Suprapubic skin (tissue), 4 donors: ENCODE measurements around the gene NRG3. TPM values are rescaled to one million over a fixed set of nuclear protein-coding genes. Genes with fewer than 3 reads are reported as not detected.

Source experiments
- DNase-seq, 2 donors: peaks; one replicate each; pipeline ENCODE4 v3.0.0-alpha.2; 2019; ENCODE audit warnings: low spot score in 2 of 2
- H3K27ac ChIP-seq: fragments of 200-600 bp; sonication (generic); one replicate; pipeline ENCODE4 v1.5.1; 2019
- H3K27me3 ChIP-seq: fragments of 200-600 bp; sonication (generic); one replicate; pipeline ENCODE4 v1.5.1; 2019
- H3K36me3 ChIP-seq: fragments of 200-600 bp; sonication (generic); one replicate; pipeline ENCODE4 v1.5.1; 2019
- H3K4me1 ChIP-seq: fragments of 200-600 bp; sonication (generic); one replicate; pipeline ENCODE4 v1.5.1; 2019
- H3K4me3 ChIP-seq: fragments of 200-600 bp; sonication (generic); one replicate; pipeline ENCODE4 v1.5.1; 2019; ENCODE audit warnings: mild to moderate bottlenecking
- H3K9me3 ChIP-seq: fragments of 200-600 bp; sonication (generic); one replicate; pipeline ENCODE4 v1.5.1; 2019
- EP300 ChIP-seq: sonication (generic); formaldehyde crosslinking; IDR thresholded peaks from one replicate; pipeline ENCODE4 v1.6.1; 2017; ENCODE audit warnings: antibody characterized with exemption
- POLR2A ChIP-seq, 2 donors: fragments of 450-650 bp; IDR thresholded peaks; one replicate each; pipeline ENCODE4 v1.6.1; 2017; ENCODE audit warnings: antibody characterized with exemption in 2 of 2, mild to moderate bottlenecking in 2 of 2, moderate library complexity in 2 of 2
- POLR2AphosphoS5 ChIP-seq, 3 donors: sonication (generic); formaldehyde crosslinking; IDR thresholded peaks; one replicate each; pipeline ENCODE4 v1.6.1; 2017; ENCODE audit warnings: antibody characterized with exemption in 3 of 3
- WGBS: methylation state at CpG from one replicate; pipeline ENCODE4 v1.1.5; 2018; 5-methylcytosine and 5-hydroxymethylcytosine counted together
- total RNA-seq, 4 donors: library from RNA; depleted of rRNA; stranded (reverse); fragments of >200 nt; gene quantifications; one replicate each; pipeline ENCODE4 v1.1.0, GENCODE V29; 2016
- TF ChIP-seq, protein P1 (sequence below), 2 donors: fragments of 200-600 bp in 1 of 2; fragments of 450-650 bp in 1 of 2; sonication (generic) in 1 of 2; IDR thresholded peaks; one replicate each; pipeline ENCODE4 v1.5.1; 2016 to 2019; ENCODE audit warnings: antibody characterized with exemption in 2 of 2, mild to moderate bottlenecking in 1 of 2, moderate library complexity in 1 of 2

Gene NRG3
- total RNA-seq, 4 donors from 2014 or later, result 0.65 to 3.5 (median 1.3) TPM

DNA sequence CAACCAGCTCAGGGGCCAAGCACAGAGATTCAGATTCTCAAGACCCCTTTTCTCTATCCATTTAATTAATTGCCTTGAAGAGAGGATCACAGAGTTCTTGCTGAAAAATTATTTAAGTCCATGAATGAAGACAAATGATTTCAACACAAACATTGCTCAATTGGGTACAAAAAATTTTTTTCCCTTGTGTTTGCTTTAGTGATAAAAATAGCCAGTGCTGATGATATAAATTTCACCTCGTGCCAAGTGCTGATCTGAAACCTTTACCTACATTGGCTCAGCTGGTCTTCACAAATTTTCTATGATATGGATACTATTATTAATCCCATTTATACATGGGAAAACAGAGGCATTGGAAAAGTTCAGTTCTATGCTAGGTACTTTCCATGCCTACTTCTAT lies 377.1 kb downstream of the NRG3 start:
- Histone ChIP-seq H3K36me3 (no peaks in the 10 kb centered on the region), H3K27ac (no peak overlapping the region), H3K27me3 (no peaks in the 10 kb centered on the region), H3K9me3 (no peaks in the 10 kb centered on the region), H3K4me1 (no peaks in the 10 kb centered on the region), H3K4me3 (no peak overlapping the region)
- DNase-seq, result no peak
- WGBS, result 56% methylated on average over 1 of the region's 1 CpG
- TF ChIP-seq, protein P1, sequence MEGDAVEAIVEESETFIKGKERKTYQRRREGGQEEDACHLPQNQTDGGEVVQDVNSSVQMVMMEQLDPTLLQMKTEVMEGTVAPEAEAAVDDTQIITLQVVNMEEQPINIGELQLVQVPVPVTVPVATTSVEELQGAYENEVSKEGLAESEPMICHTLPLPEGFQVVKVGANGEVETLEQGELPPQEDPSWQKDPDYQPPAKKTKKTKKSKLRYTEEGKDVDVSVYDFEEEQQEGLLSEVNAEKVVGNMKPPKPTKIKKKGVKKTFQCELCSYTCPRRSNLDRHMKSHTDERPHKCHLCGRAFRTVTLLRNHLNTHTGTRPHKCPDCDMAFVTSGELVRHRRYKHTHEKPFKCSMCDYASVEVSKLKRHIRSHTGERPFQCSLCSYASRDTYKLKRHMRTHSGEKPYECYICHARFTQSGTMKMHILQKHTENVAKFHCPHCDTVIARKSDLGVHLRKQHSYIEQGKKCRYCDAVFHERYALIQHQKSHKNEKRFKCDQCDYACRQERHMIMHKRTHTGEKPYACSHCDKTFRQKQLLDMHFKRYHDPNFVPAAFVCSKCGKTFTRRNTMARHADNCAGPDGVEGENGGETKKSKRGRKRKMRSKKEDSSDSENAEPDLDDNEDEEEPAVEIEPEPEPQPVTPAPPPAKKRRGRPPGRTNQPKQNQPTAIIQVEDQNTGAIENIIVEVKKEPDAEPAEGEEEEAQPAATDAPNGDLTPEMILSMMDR (IDR thresholded peaks at IDR 0.05), result no peak
- TF ChIP-seq POLR2A (IDR thresholded peaks at IDR 0.05), result no peak

DNA sequence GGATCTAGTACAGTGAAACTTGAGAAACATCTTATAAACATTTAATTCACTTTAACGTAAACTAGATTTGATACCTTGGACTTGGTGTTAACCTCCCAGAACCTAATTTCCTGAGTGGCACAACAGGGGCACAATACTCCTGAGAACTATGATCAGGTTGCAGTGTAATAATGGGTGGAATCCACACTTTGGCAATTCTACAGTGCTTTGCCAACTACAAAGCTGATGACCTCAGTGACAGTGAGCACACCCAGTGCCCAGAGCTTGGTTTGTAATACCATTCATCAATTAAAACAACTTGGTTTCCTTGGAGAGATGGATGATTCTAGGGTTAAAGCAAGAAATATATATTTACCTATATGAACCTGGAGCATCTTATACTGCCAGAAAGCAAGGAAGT lies 379.2 kb downstream of the NRG3 start:
- H3K4me3 ChIP-seq, result no peak overlapping the region
- 92% methylated on average over 1 of the region's 1 CpG for WGBS
- H3K9me3 ChIP-seq, result no peaks in the 10 kb centered on the region
- no peak for DNase-seq
- no peaks in the 10 kb centered on the region for H3K36me3 ChIP-seq
- H3K27ac ChIP-seq, result no peak overlapping the region
- no peaks in the 10 kb centered on the region for H3K27me3 ChIP-seq
- TF ChIP-seq, protein P1 (IDR thresholded peaks at IDR 0.05), result no peak
- TF ChIP-seq POLR2AphosphoS5 (IDR thresholded peaks at IDR 0.05), result no peak
- no peak for TF ChIP-seq EP300
- TF ChIP-seq POLR2A (IDR thresholded peaks at IDR 0.05), result no peak
- no peaks in the 10 kb centered on the region for H3K4me1 ChIP-seq

DNA sequence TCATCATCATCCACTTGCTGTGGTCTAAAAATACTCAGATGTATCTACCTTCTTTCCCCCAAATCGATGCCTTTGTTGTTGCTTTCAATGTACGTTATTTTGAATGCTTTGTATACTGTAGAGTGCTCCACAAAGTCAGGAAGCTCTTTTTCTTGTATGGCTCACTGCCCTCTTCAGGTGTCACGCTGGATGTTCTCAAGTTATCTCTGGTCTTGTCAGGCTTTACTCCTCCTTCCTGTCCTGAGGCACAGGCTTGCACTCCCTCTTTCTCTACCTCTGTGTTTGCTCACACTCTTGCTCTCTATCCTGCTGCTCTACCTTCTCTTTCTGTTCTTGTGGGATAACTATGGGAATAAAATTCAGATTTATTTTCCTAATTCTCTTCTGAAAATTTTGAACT lies 381.3 kb downstream of the NRG3 start:
- no peak overlapping the region for H3K4me3 ChIP-seq
- no peak overlapping the region for H3K27ac ChIP-seq
- TF ChIP-seq POLR2AphosphoS5 (IDR thresholded peaks at IDR 0.05), result no peak
- no peak for TF ChIP-seq POLR2A (IDR thresholded peaks at IDR 0.05)
- no peak for TF ChIP-seq EP300
- TF ChIP-seq, protein P1 (IDR thresholded peaks at IDR 0.05), result no peak
- H3K9me3 ChIP-seq, result no peaks in the 10 kb centered on the region
- WGBS, result 61% methylated on average over 3 of the region's 3 CpGs
- H3K4me1 ChIP-seq, result no peaks in the 10 kb centered on the region
- H3K36me3 ChIP-seq, result no peaks in the 10 kb centered on the region
- no peaks in the 10 kb centered on the region for H3K27me3 ChIP-seq
- DNase-seq, result no peak

DNA sequence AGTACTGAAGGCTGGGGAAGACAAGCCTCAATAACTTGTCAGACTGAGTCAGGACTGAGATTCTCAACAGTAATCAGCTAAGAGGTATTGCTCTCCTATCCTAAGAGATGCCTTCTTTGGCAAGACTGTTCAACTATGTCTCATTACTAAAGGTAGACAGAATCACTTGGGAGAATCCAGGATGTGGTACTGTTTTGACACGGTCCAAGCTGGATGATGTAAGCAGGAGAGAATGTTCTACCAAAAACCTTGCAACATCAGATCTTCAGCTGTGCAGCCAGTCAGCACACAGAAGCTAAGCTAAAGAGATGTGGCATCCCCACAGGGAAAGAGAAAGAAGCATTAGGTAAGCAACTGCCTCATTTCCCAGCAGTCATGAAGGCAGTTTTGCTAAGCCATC lies 391.4 kb downstream of the NRG3 start:
- Histone ChIP-seq H3K36me3 (no peaks in the 10 kb centered on the region), H3K9me3 (no peaks in the 10 kb centered on the region), H3K4me3 (no peak overlapping the region), H3K27me3 (no peaks in the 10 kb centered on the region), H3K27ac (no peak overlapping the region), H3K4me1 (no peaks in the 10 kb centered on the region)
- WGBS, result 50% methylated on average over 1 of the region's 1 CpG
- TF ChIP-seq POLR2A (IDR thresholded peaks at IDR 0.05) (no peak), EP300 (no peak), POLR2AphosphoS5 (IDR thresholded peaks at IDR 0.05) (no peak)
- TF ChIP-seq, protein P1 (IDR thresholded peaks at IDR 0.05), result no peak
- no peak for DNase-seq

DNA sequence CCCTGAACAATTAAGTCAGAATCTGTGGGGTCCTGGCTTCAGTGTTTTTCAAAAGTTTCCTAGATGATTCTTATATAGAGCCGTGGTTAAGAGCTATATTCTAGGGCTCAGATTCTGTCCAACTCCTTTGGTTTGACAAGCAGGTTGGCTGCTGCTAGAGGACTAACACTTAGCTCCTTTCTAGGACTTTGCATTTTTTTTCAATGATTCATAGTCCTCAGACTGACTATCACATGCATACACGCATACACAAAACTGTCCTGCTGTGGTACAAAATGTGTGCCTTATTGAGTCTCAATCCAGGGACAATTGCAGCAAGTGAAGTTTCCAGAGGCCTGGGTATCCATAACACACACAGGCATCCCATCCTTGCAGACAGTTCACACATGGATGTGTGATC lies 392.0 kb downstream of the NRG3 start:
- Histone ChIP-seq H3K9me3 (no peaks in the 10 kb centered on the region), H3K27ac (no peak overlapping the region), H3K27me3 (no peaks in the 10 kb centered on the region), H3K4me3 (no peak overlapping the region), H3K36me3 (no peaks in the 10 kb centered on the region), H3K4me1 (no peaks in the 10 kb centered on the region)
- no peak for TF ChIP-seq POLR2AphosphoS5 (IDR thresholded peaks at IDR 0.05)
- no peak for TF ChIP-seq POLR2A (IDR thresholded peaks at IDR 0.05)
- no peak for DNase-seq
- 63% methylated on average over 2 of the region's 2 CpGs for WGBS

DNA sequence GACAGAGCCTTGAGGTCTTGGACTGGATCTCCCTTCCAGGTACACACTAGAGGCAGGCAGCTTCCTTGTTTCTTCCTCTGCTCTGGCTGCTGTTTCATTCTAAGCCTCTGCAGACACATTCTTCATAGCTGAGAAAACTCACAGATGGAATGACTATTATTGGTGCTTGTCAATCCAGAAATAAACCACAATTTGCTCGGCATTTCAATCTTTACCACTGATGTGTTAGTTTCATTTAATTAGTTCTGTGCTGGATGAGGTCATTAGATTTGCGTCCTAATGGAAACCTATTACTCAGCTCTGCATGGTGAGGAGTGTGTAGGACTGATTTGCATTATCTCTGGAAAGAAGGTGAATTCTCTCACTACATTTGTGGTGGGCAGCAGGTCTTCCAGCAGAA lies 392.5 kb downstream of the NRG3 start:
- Histone ChIP-seq H3K4me1 (no peaks in the 10 kb centered on the region), H3K9me3 (no peaks in the 10 kb centered on the region), H3K27me3 (no peaks in the 10 kb centered on the region), H3K36me3 (no peaks in the 10 kb centered on the region), H3K4me3 (no peak overlapping the region), H3K27ac (no peak overlapping the region)
- 68% methylated on average over 2 of the region's 2 CpGs for WGBS
- no peak for TF ChIP-seq POLR2AphosphoS5 (IDR thresholded peaks at IDR 0.05)
- TF ChIP-seq EP300, result no peak
- no peak for TF ChIP-seq POLR2A (IDR thresholded peaks at IDR 0.05)
- TF ChIP-seq, protein P1 (IDR thresholded peaks at IDR 0.05), result no peak
- DNase-seq, result no peak
